Stromal cell of bone marrow (primary cell): ENCODE data around the gene FRAT2.
"Not testable (repeated sequence)": the region's sequence is repeated elsewhere in the genome, so short reads cannot be mapped to it uniquely, and the experiment has no call there.

ENCODE experiments used
- DNase-seq: peaks from one replicate; pipeline ENCODE4 v3.0.0-alpha.2; 2012; ENCODE audit warnings: low read depth

Gene FRAT2

GRCh38 chr10:97356318-97356914 is 21.9 kb upstream of the FRAT2 start:
- DNase-seq: no peak

- no peak for DNase-seq
Measured at GRCh38 chr10:97355571-97355975, 21.0 kb upstream of the FRAT2 start.

GRCh38 chr10:97353945-97354344 is 19.4 kb upstream of the FRAT2 start:
- DNase-seq: no peak

GRCh38 chr10:97349752-97350513 is 15.4 kb upstream of the FRAT2 start:
- no peak for DNase-seq

GRCh38 chr10:97347317-97347716 is 12.8 kb upstream of the FRAT2 start:
- no peak for DNase-seq

GRCh38 chr10:97343664-97344063 is 9.1 kb upstream of the FRAT2 start:
- DNase-seq: not testable (repeated sequence)

- no peak for DNase-seq
Measured at GRCh38 chr10:97341416-97341815, 6.9 kb upstream of the FRAT2 start.

GRCh38 chr10:97338041-97338440 is 3.5 kb upstream of the FRAT2 start:
- no peak for DNase-seq

GRCh38 chr10:97336942-97337831 is 2.7 kb upstream of the FRAT2 start:
- no peak for DNase-seq

- no peak for DNase-seq
Measured at GRCh38 chr10:97336446-97336845, 1.9 kb upstream of the FRAT2 start.

- no peak for DNase-seq
Measured at GRCh38 chr10:97336006-97336405, 1.5 kb upstream of the FRAT2 start.

- DNase-seq: no peak
Measured at GRCh38 chr10:97335188-97335619, 675 bp upstream of the FRAT2 start.

- DNase-seq: no peak
Measured at GRCh38 chr10:97333601-97334369, 744 bp downstream of the FRAT2 start.

- no peak for DNase-seq
Measured at GRCh38 chr10:97333351-97333600, 1.3 kb downstream of the FRAT2 start.

- peak; percentile 69 for DNase-seq
Measured at GRCh38 chr10:97332591-97333350, 1.8 kb downstream of the FRAT2 start.

- no peak for DNase-seq
Measured at GRCh38 chr10:97331153-97331703, 3.3 kb downstream of the FRAT2 start.

GRCh38 chr10:97329766-97330165 is 4.8 kb downstream of the FRAT2 start:
- no peak for DNase-seq

GRCh38 chr10:97328646-97329453 is 5.7 kb downstream of the FRAT2 start:
- no peak for DNase-seq

- DNase-seq: no peak
Measured at GRCh38 chr10:97327348-97328294, 6.9 kb downstream of the FRAT2 start.
